Vagina (tissue), 2 donors: ENCODE results near the gene BEND3. TPM values are rescaled to one million over a fixed set of nuclear protein-coding genes. Genes with fewer than 3 reads are reported as not detected.

Source experiments
- DNase-seq, 2 donors: peaks; one replicate each; pipeline ENCODE4 v3.0.0-alpha.2; 2017; ENCODE audit errors: extremely low spot score in 2 of 2
- H3K27ac ChIP-seq: fragments of 200-600 bp; sonication (generic); one replicate; pipeline ENCODE4 v1.5.1; 2019
- H3K27me3 ChIP-seq: fragments of 200-600 bp; sonication (generic); one replicate; pipeline ENCODE4 v1.5.1; 2019
- H3K36me3 ChIP-seq, 2 donors: fragments of 200-600 bp; sonication (generic); one replicate each; pipeline ENCODE4 v1.5.1; 2017 to 2019
- H3K4me1 ChIP-seq: fragments of 200-600 bp; sonication (generic); one replicate; pipeline ENCODE4 v1.5.1; 2019
- H3K4me3 ChIP-seq, 2 donors: fragments of 200-600 bp; sonication (generic); 1 replicate in 1 of 2; 2 replicates in 1 of 2; pipeline ENCODE4 v1.5.1; 2016 to 2019
- H3K9me3 ChIP-seq: fragments of 200-600 bp; sonication (generic); one replicate; pipeline ENCODE4 v1.5.1; 2019
- POLR2A ChIP-seq, 2 donors: fragments of 450-650 bp; IDR thresholded peaks; one replicate each; pipeline ENCODE4 v1.6.1; 2017; ENCODE audit warnings: antibody characterized with exemption in 2 of 2, mild to moderate bottlenecking in 2 of 2, moderate library complexity in 2 of 2
- POLR2AphosphoS5 ChIP-seq, 2 donors: sonication (generic); formaldehyde crosslinking; IDR thresholded peaks; one replicate each; pipeline ENCODE4 v1.9.0; 2017; ENCODE audit warnings: antibody characterized with exemption in 2 of 2, mild to moderate bottlenecking in 2 of 2, low read depth in 1 of 2; ENCODE audit not compliant: insufficient read depth in 1 of 2
- intact Hi-C: fragments of 100-400 bp; cut with DNase I; formaldehyde crosslinking; loops from one replicate; pipeline ENCODE4 v1.15.1; 2023
- total RNA-seq: library from RNA; depleted of rRNA; stranded (reverse); fragments of >200 nt; gene quantifications from one replicate; pipeline ENCODE4 v1.2.3, GENCODE V29; 2016
- TF ChIP-seq, protein P1 (sequence below), 3 experiments: fragments of 450-650 bp in 2 of 3; fragments of 200-600 bp in 1 of 3; sonication (generic) in 1 of 3; IDR thresholded peaks; one replicate each; pipeline ENCODE4 v1.5.1; 2017 to 2019; ENCODE audit warnings: antibody characterized with exemption in 3 of 3, mild to moderate bottlenecking in 2 of 3, moderate library complexity in 2 of 3

The BEND3 gene
- total RNA-seq, 1 donor from 2014 or later: 2.0 TPM

DNA sequence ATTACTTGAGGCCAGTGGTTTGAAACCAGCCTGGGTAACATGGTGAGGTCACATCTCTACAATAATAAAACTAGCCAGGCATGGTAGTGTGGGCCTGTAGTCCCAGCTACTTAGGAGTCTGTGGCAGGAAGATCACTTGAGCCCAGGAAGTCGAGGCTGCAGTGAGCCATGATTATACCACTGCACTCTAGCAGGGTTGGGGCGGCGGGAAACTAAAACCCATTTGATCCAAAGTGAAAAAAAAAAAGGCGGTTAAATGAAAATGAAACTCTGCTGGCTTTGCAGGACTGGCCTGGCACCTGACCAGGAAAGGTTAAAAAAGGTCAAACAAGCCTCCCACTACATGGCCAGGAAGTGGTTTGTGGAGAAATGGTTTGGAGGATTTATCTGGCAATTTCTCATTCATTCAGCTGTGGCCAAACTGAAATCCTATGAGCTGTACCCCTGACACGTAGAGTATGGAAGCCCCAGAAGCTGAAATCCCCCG is 50.7 kb downstream of the BEND3 start:
- Histone ChIP-seq H3K9me3 (no peaks in the 10 kb centered on the region), H3K27me3 (no peaks in the 10 kb centered on the region), H3K4me1 (peaks cover 9% of the 10 kb centered on the region), H3K36me3 (no peaks in the 10 kb centered on the region), H3K4me3 (no peak overlapping the region), H3K27ac (no peak overlapping the region)
- intact Hi-C loops: no loop called here
- TF ChIP-seq, protein P1, sequence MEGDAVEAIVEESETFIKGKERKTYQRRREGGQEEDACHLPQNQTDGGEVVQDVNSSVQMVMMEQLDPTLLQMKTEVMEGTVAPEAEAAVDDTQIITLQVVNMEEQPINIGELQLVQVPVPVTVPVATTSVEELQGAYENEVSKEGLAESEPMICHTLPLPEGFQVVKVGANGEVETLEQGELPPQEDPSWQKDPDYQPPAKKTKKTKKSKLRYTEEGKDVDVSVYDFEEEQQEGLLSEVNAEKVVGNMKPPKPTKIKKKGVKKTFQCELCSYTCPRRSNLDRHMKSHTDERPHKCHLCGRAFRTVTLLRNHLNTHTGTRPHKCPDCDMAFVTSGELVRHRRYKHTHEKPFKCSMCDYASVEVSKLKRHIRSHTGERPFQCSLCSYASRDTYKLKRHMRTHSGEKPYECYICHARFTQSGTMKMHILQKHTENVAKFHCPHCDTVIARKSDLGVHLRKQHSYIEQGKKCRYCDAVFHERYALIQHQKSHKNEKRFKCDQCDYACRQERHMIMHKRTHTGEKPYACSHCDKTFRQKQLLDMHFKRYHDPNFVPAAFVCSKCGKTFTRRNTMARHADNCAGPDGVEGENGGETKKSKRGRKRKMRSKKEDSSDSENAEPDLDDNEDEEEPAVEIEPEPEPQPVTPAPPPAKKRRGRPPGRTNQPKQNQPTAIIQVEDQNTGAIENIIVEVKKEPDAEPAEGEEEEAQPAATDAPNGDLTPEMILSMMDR (IDR thresholded peaks at IDR 0.05): no peak
- no peak for TF ChIP-seq POLR2AphosphoS5 (IDR thresholded peaks at IDR 0.05; ENCODE audit: insufficient read depth in 1 of 2, low read depth in 1 of 2)
- TF ChIP-seq POLR2A (IDR thresholded peaks at IDR 0.05): no peak
- no peak for DNase-seq

DNA sequence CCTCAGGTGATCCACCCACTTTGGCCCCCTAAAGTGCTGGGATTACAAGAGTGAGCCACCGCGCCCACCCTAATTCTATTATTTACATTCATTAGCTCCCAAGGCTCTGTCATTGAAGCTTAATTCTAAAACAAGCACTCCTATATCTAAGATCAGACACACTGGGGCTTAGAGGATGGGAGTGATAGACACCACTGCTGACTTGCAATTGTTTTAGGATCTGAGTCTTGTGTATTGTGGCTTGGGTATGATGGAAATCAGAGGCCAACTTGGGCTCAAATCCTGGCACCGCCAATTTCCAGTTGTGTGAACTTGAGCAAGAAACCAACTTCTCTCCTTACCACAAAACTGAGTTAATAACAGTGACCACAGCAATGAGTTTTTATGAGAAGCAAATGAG is 52.6 kb downstream of the BEND3 start:
- Histone ChIP-seq H3K36me3 (no peaks in the 10 kb centered on the region), H3K4me3 (no peak overlapping the region), H3K4me1 (peaks cover 9% of the 10 kb centered on the region), H3K9me3 (no peaks in the 10 kb centered on the region), H3K27ac (no peak overlapping the region), H3K27me3 (no peaks in the 10 kb centered on the region)
- no peak for DNase-seq
- no peak for TF ChIP-seq POLR2A (IDR thresholded peaks at IDR 0.05)
- no peak for TF ChIP-seq POLR2AphosphoS5 (IDR thresholded peaks at IDR 0.05; ENCODE audit: insufficient read depth in 1 of 2, low read depth in 1 of 2)
- TF ChIP-seq, protein P1 (IDR thresholded peaks at IDR 0.05): no peak
- intact Hi-C loops: no loop called here

DNA sequence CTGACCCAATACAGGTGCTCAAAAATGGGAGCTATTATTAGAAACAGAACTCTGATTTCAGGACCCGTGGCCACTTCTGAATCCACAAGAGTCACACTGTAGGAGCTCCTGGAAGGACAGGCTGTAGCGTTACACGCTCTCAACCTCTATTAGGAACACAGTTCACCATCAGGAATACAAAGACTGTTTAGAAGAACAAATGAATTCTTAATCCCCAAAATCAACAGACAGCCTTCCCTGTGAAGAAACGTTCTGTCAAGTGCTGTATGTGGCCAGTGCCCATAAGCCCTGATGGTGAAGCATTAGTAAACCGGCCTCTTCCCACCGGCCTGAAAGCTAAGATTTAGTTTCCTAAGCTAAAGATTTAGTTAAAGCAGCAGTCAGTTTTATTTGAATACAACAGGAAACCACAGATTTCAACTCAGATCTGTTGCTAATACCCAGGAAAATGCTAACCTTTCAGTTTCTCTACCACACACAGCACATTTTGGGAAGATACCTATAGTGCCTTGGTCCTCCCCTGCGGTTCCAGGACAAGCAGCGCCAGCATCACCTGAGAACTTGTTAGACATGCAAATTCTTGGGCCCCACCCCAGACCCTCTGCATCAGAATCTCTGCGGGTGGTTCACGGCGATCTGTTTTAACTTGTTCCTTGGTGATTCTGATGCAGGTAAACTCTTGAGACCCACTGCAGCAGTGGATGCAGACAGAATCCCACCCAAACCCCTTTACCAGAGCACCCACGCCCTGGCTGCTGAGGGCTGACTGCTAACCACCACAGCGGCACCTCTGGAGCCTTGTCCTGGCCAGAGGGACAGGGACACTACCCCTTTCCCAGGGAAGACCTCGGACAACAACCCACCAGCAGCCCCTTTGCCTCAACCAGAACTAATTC is 53.9 kb downstream of the BEND3 start:
- Histone ChIP-seq H3K27me3 (no peaks in the 10 kb centered on the region), H3K36me3 (no peaks in the 10 kb centered on the region), H3K4me3 (no peak overlapping the region), H3K9me3 (no peaks in the 10 kb centered on the region), H3K4me1 (peaks cover 9% of the 10 kb centered on the region), H3K27ac (no peak overlapping the region)
- no peak for DNase-seq
- TF ChIP-seq POLR2AphosphoS5 (IDR thresholded peaks at IDR 0.05; ENCODE audit: insufficient read depth in 1 of 2, low read depth in 1 of 2) (no peak), POLR2A (IDR thresholded peaks at IDR 0.05) (no peak)
- TF ChIP-seq, protein P1 (IDR thresholded peaks at IDR 0.05): no peak
- intact Hi-C loops: no loop called here

DNA sequence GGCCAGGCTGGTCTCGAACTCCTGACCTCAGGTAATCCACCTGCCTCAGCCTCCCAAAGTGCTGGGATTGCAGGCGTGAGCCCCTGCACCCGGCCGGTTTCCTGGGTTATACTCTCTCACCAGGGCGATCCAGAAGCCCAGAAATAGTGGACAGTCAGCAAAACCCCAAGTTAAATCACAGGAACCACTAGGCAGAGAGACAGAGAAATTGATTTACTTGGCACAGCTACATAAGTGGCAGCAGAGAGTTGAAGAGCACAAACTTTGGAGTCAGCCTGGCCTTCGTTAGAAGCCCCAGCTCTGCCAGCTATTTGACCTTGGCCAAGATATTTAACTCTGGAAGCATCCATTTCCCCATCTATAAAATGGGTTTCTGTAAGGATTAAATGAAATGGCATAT is 54.6 kb downstream of the BEND3 start:
- DNase-seq: no peak
- Histone ChIP-seq H3K9me3 (no peaks in the 10 kb centered on the region), H3K4me3 (no peak overlapping the region), H3K4me1 (peaks cover 9% of the 10 kb centered on the region), H3K27ac (no peak overlapping the region), H3K36me3 (no peaks in the 10 kb centered on the region), H3K27me3 (no peaks in the 10 kb centered on the region)
- intact Hi-C loops: no loop called here
- TF ChIP-seq POLR2A (IDR thresholded peaks at IDR 0.05) (no peak), POLR2AphosphoS5 (IDR thresholded peaks at IDR 0.05; ENCODE audit: insufficient read depth in 1 of 2, low read depth in 1 of 2) (no peak)
- TF ChIP-seq, protein P1 (IDR thresholded peaks at IDR 0.05): no peak

DNA sequence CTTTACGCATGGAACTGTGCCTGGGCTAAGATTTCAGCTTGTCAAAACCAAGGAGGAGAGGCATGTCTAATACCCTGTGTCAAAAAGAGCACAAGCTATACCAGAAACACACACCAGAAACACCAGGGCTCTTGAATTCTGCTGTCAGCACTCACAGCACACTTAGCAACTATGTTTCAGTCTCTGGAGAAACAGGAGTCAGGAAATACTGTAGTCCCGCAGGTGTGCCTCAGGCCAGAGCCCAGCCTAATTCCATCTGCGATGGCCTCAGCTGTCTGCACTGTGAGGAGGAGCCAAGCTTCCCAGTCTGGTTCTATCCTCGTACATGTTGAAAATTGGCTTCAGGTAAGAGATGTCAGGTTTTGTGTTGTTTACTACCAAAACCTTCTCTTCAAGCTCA is 55.7 kb downstream of the BEND3 start:
- DNase-seq: no peak
- intact Hi-C loops: no loop called here
- TF ChIP-seq POLR2A (IDR thresholded peaks at IDR 0.05): no peak
- H3K4me1 ChIP-seq: peaks cover 4% of the 10 kb centered on the region
- no peaks in the 10 kb centered on the region for H3K27me3 ChIP-seq
- H3K4me3 ChIP-seq: no peak overlapping the region
- no peak overlapping the region for H3K27ac ChIP-seq
- no peaks in the 10 kb centered on the region for H3K36me3 ChIP-seq
- no peaks in the 10 kb centered on the region for H3K9me3 ChIP-seq
